Measurements from ENCODE around the gene KCNJ6.

DNA sequence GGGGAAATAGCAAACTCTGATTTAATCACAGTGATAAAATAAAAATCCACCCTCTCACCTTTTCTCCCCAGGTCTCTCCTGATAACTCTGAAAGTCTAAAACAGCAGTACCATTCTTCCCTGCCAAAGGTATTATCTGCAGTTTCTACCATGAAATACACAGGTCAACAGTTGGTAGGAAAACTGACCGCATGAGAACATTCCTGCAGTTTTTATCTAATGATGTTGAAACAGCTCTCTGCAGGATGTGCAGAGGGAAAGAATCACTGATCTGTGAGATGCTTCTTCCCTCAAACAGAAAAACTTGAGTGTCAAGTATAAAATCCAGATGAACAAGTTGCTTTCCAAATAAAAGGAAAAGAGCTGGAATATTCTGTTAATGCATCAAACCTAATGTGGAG lies 39.1 kb downstream of the KCNJ6 start:
- TF ChIP-seq, protein P1, sequence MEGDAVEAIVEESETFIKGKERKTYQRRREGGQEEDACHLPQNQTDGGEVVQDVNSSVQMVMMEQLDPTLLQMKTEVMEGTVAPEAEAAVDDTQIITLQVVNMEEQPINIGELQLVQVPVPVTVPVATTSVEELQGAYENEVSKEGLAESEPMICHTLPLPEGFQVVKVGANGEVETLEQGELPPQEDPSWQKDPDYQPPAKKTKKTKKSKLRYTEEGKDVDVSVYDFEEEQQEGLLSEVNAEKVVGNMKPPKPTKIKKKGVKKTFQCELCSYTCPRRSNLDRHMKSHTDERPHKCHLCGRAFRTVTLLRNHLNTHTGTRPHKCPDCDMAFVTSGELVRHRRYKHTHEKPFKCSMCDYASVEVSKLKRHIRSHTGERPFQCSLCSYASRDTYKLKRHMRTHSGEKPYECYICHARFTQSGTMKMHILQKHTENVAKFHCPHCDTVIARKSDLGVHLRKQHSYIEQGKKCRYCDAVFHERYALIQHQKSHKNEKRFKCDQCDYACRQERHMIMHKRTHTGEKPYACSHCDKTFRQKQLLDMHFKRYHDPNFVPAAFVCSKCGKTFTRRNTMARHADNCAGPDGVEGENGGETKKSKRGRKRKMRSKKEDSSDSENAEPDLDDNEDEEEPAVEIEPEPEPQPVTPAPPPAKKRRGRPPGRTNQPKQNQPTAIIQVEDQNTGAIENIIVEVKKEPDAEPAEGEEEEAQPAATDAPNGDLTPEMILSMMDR (IDR thresholded peaks at IDR 0.05): no peak
- TF ChIP-seq POLR2AphosphoS5 (IDR thresholded peaks at IDR 0.05) (no peak), POLR2A (IDR thresholded peaks at IDR 0.05) (no peak)
